ENCODE results near the gene OGFOD2. TPM values are rescaled to one million over a fixed set of nuclear protein-coding genes. Genes with fewer than 3 reads are reported as not detected.
A peak's percentile ranks its signal among the peaks of the same experiment; 100 is the strongest.

Gene OGFOD2
- total RNA-seq, 3 donors from 2014 or later (not counting 1 experiment from before 2014, with no cell fraction given): 16.6 to 23.7 (median 20.7) TPM

DNA sequence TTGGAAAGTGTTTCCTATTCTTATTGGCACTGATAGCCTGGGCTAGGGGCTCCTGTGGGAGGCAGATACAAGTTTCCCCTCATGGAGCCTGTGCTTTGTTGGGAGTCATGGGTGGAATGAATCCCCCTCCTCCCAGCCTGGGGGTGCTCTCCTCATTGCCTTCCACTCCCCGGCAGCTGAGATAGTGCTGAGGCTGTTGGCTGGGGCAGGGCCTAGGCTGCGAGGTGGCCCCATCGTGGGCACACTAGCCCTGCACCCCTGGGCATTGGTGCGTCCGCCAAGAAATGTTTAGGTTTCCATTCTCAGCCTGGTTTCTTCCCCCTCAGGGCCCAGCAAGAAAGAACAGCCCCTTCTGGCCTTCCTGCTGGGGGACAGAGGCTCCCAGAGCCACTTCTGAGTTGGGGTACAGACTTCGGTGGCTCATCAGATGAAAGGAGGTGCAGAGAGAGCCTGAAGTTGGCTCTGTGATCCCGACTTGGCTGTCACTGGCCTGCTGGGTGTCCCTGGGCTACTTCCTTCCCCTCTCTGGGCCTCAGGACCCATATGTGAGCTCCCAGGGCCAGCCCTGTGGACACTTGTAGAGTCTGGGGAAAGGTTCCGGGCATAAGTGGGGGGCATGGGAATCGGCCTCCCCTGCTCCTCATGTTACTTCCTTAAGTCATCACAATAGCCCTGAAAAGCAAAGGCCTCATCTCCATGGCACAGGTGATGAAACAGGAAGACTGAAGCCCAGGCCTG lies 2.8 kb downstream of the OGFOD2 start:
- Histone ChIP-seq H3K4me1 (ENCODE audit: control insufficient read depth, insufficient read depth, low read length) (peaks cover 61% of the 10 kb centered on the region), H3K27me3 (ENCODE audit: control insufficient read depth, insufficient read depth, low read length) (no peaks in the 10 kb centered on the region), H3K27ac (ENCODE audit: low read length) (no peak overlapping the region), H3K9me3 (ENCODE audit: control insufficient read depth, insufficient read depth, low read length) (no peaks in the 10 kb centered on the region), H3K4me3 (ENCODE audit: low read length) (no peak overlapping the region), H3K36me3 (ENCODE audit: control insufficient read depth, insufficient read depth, low read length) (peaks cover 7% of the 10 kb centered on the region)
- TF ChIP-seq CTCF (IDR thresholded peaks at IDR 0.05): no peak
- ATAC-seq: no peak
- H3K27me3 Mint-ChIP-seq (ENCODE audit: low read depth in 2 of 2): no peaks in the 10 kb centered on the region
- peaks cover 11 to 41% of the 10 kb centered on the region in 2 donors for H3K4me1 Mint-ChIP-seq
- H3K9me3 Mint-ChIP-seq: no peaks in the 10 kb centered on the region
- no peaks in the 10 kb centered on the region for H3K36me3 Mint-ChIP-seq
- H3K4me3 Mint-ChIP-seq: peak overlapping the region; percentile 47
- intact Hi-C loops (cut with micrococcal nuclease): loop anchor here (5.0 kb wide), 1 partner anchor 99 kb away; no protein-coding TSS in a partner anchor
- no peak for DNase-seq
- 95% methylated on average over 9 of the region's 9 CpGs for WGBS (ENCODE audit: insufficient coverage)
- H3K27ac Mint-ChIP-seq: no peak overlapping the region

DNA sequence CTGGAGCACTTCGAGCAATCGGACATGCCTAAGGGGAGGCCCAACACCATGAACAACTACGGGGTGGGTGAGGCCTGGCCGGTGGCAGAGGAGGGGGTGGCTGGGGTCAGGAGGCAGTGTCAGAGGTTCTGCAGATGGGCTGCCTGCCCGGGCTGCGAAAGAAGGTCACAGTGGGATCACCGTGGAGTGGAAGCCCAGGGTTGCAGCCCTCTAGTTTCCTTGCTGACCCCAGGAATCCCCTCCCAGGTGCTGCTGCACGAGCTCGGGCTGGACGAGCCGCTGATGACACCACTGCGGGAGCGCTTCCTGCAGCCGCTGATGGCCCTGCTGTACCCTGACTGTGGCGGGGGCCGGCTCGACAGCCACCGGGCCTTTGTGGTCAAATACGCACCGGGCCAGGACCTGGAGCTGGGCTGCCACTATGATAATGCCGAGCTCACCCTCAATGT lies 3.5 kb downstream of the OGFOD2 start:
- DNase-seq: no peak
- H3K4me1 ChIP-seq (ENCODE audit: control insufficient read depth, insufficient read depth, low read length): peaks cover 67% of the 10 kb centered on the region
- 96% methylated on average over 21 of the region's 21 CpGs for WGBS (ENCODE audit: insufficient coverage)
- no peak for TF ChIP-seq CTCF (IDR thresholded peaks at IDR 0.05)
- Mint-ChIP-seq H3K4me3 (peak overlapping the region; percentile 47), H3K27me3 (ENCODE audit: low read depth in 2 of 2) (no peaks in the 10 kb centered on the region), H3K27ac (no peak overlapping the region), H3K9me3 (no peaks in the 10 kb centered on the region), H3K4me1 (peaks cover 17 to 48% of the 10 kb centered on the region in 2 donors), H3K36me3 (no peaks in the 10 kb centered on the region)
- peaks cover 9% of the 10 kb centered on the region for H3K36me3 ChIP-seq (ENCODE audit: control insufficient read depth, insufficient read depth, low read length)
- intact Hi-C loops (cut with micrococcal nuclease): loop anchor here (5.0 kb wide), 1 partner anchor 99 kb away; no protein-coding TSS in a partner anchor
- no peak for ATAC-seq
- no peak overlapping the region for H3K4me3 ChIP-seq (ENCODE audit: low read length)
- no peaks in the 10 kb centered on the region for H3K27me3 ChIP-seq (ENCODE audit: control insufficient read depth, insufficient read depth, low read length)
- no peak overlapping the region for H3K27ac ChIP-seq (ENCODE audit: low read length)
- no peaks in the 10 kb centered on the region for H3K9me3 ChIP-seq (ENCODE audit: control insufficient read depth, insufficient read depth, low read length)

- no peak for DNase-seq
- no peak overlapping the region for H3K27ac Mint-ChIP-seq
- H3K4me3 Mint-ChIP-seq: peak overlapping the region; percentile 87
- peaks cover 9% of the 10 kb centered on the region for H3K36me3 ChIP-seq (ENCODE audit: control insufficient read depth, insufficient read depth, low read length)
- no peak for ATAC-seq
- no peaks in the 10 kb centered on the region for H3K9me3 ChIP-seq (ENCODE audit: control insufficient read depth, insufficient read depth, low read length)
- intact Hi-C loops (cut with micrococcal nuclease): loop anchor here (5.0 kb wide), 1 partner anchor 98 kb away; no protein-coding TSS in a partner anchor
- H3K27me3 ChIP-seq (ENCODE audit: control insufficient read depth, insufficient read depth, low read length): no peaks in the 10 kb centered on the region
- H3K4me1 ChIP-seq (ENCODE audit: control insufficient read depth, insufficient read depth, low read length): peaks cover 67% of the 10 kb centered on the region
- no peaks in the 10 kb centered on the region for H3K9me3 Mint-ChIP-seq
- 85% methylated on average over 28 of the region's 28 CpGs for WGBS (ENCODE audit: insufficient coverage)
- H3K4me3 ChIP-seq (ENCODE audit: low read length): peak overlapping the region; percentile 52
- H3K36me3 Mint-ChIP-seq: no peaks in the 10 kb centered on the region
- H3K27me3 Mint-ChIP-seq (ENCODE audit: low read depth in 2 of 2): no peaks in the 10 kb centered on the region
- H3K27ac ChIP-seq (ENCODE audit: low read length): peak overlapping the region; percentile 54
- H3K4me1 Mint-ChIP-seq: peaks cover 20 to 52% of the 10 kb centered on the region in 2 donors
- TF ChIP-seq CTCF (IDR thresholded peaks at IDR 0.05): no peak
Measured at GRCh38 chr12:122979001-122979907, 4.2 kb downstream of the OGFOD2 start.

Measured in natural killer cell (primary cell).